ENCODE measurements around the gene PAK6. TPM values are rescaled to one million over a fixed set of nuclear protein-coding genes. Genes with fewer than 3 reads are reported as not detected.

PAK6 gene
- total RNA-seq, 4 donors from 2014 or later, result 2.3 to 5.0 (median 3.3) TPM; not detected in 1

DNA sequence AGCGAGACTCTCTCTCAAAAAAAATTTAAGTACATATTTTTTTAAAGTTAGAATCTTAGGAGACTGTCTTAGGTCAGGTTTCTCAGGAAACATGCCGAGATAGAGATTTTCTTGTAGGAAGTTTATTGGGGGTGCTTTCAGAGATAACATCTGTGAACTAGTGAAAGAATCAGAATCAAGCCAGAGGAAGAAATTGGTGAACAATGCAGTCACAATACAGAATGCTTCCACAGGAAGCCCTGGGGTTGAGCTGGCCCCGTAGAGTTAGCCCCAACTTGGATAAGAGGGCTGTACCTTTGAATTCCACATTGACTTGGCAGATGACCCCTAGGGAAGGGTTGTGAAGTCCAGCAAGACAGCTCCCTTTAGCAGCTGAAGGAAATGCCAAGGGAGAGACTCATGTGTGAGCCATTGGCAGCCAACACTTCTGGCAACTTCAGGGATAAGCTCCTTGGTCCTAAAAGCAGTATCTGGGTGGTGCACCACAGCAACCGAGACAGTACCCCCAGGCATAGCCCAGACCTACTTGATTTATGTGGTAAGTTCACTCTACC, 75.9 kb downstream of the PAK6 start:
- Histone ChIP-seq H3K9me3 (no peaks in the 10 kb centered on the region), H3K27ac (no peak overlapping the region), H3K4me3 (no peak overlapping the region), H3K4me1 (no peaks in the 10 kb centered on the region), H3K27me3 (no peaks in the 10 kb centered on the region), H3K36me3 (no peaks in the 10 kb centered on the region)
- TF ChIP-seq POLR2A (IDR thresholded peaks at IDR 0.05), result no peak
- TF ChIP-seq, protein P1, sequence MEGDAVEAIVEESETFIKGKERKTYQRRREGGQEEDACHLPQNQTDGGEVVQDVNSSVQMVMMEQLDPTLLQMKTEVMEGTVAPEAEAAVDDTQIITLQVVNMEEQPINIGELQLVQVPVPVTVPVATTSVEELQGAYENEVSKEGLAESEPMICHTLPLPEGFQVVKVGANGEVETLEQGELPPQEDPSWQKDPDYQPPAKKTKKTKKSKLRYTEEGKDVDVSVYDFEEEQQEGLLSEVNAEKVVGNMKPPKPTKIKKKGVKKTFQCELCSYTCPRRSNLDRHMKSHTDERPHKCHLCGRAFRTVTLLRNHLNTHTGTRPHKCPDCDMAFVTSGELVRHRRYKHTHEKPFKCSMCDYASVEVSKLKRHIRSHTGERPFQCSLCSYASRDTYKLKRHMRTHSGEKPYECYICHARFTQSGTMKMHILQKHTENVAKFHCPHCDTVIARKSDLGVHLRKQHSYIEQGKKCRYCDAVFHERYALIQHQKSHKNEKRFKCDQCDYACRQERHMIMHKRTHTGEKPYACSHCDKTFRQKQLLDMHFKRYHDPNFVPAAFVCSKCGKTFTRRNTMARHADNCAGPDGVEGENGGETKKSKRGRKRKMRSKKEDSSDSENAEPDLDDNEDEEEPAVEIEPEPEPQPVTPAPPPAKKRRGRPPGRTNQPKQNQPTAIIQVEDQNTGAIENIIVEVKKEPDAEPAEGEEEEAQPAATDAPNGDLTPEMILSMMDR (IDR thresholded peaks at IDR 0.05), result no peak
- DNase-seq, result no peak
- intact Hi-C loops (cut with DNase I; ENCODE audit: low total_unique reads), result no loop called here

DNA sequence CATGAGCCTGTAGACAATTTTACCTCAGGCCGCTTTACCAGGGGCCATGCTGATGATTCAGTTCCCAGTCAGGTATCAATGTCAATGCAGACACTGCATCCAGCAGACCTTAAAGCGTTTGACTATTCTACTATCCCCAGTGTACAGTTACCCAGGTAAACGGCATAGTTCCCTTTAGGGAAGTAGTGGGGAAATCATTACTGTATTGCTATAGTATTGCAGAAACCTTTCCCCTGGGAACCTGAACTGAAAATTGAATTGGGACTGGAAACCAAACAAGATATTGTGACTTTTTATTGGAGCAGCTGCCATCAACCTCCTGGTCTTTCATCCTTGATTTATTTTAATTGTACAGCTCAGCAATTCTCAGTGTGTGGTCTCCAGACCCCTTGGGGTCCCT, 78.1 kb downstream of the PAK6 start:
- Histone ChIP-seq H3K27ac (no peak overlapping the region), H3K9me3 (no peaks in the 10 kb centered on the region), H3K27me3 (no peaks in the 10 kb centered on the region), H3K4me1 (no peaks in the 10 kb centered on the region), H3K4me3 (no peak overlapping the region), H3K36me3 (no peaks in the 10 kb centered on the region)
- intact Hi-C loops (cut with DNase I; ENCODE audit: low total_unique reads), result no loop called here
- DNase-seq, result no peak
- TF ChIP-seq POLR2A (IDR thresholded peaks at IDR 0.05), result no peak
- TF ChIP-seq, protein P1 (IDR thresholded peaks at IDR 0.05), result no peak

DNA sequence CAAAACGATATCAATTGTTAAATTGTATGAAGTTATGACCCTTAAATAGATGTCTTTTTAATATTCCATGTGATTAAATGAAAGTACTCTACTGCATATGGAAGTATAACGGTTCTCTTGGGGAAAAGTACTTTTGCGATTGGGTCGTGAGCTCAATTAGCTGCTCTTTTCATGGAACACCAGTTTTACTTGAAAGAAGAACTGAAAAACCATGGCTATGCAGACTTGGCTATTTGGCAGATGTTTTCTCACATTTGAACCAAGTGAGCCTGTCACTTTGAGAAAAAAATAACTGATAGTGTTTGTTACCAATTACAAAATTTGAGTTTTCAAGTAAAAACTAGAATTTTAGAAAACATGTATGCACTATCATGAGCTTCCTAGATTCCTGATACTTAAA, 78.7 kb downstream of the PAK6 start:
- no peak overlapping the region for H3K27ac ChIP-seq
- H3K27me3 ChIP-seq, result no peaks in the 10 kb centered on the region
- intact Hi-C loops (cut with DNase I; ENCODE audit: low total_unique reads), result no loop called here
- H3K4me3 ChIP-seq, result no peak overlapping the region
- DNase-seq, result no peak
- H3K36me3 ChIP-seq, result no peaks in the 10 kb centered on the region
- TF ChIP-seq POLR2A (IDR thresholded peaks at IDR 0.05), result no peak
- TF ChIP-seq, protein P1 (IDR thresholded peaks at IDR 0.05), result no peak
- H3K9me3 ChIP-seq, result no peaks in the 10 kb centered on the region
- H3K4me1 ChIP-seq, result no peaks in the 10 kb centered on the region

DNA sequence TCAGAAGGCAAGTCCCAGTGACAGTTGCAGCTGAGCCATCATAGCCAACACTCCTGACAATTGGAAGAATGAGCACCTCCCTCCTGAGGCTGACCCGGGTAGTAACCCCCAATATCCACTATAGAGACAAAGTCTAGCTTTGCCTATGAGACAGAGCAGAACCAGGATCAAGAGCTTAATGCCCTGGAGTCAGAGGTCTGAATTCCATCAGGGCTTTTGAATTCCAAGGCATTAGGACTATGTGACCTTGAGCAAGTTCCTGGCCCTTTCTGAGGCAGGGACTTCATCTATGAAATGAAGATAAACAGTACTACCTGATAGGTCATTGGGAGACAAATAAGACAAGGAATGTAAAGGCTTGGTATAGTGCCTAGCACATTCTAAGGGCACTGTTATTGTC, 81.5 kb downstream of the PAK6 start:
- DNase-seq, result no peak
- Histone ChIP-seq H3K27me3 (no peaks in the 10 kb centered on the region), H3K36me3 (no peaks in the 10 kb centered on the region), H3K27ac (no peak overlapping the region), H3K9me3 (no peaks in the 10 kb centered on the region), H3K4me1 (no peaks in the 10 kb centered on the region), H3K4me3 (no peak overlapping the region)
- TF ChIP-seq POLR2A (IDR thresholded peaks at IDR 0.05), result no peak
- TF ChIP-seq, protein P1 (IDR thresholded peaks at IDR 0.05), result no peak
- intact Hi-C loops (cut with DNase I; ENCODE audit: low total_unique reads), result no loop called here

DNA sequence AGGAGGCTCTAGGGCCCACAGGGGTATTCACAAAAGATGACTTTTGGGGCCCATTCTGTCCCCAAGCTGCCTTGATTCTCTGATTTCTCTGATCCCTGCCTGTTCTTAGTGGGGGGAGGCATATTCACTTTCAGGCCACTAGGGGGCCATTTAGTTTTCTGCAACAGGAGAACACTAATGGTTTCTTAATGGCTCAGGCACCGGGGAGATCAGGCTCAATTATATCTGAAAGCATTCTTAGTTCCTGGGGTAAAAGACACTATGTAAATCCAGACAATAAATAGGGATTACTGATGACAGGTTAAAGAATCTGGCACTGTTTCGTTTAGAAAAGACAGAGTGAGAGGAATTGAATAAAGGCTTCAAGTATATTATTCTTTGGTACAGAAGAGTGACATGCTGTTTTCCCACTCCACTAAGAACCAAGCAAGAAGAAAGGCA, 82.1 kb downstream of the PAK6 start:
- Histone ChIP-seq H3K27me3 (no peaks in the 10 kb centered on the region), H3K4me1 (no peaks in the 10 kb centered on the region), H3K9me3 (no peaks in the 10 kb centered on the region), H3K36me3 (no peaks in the 10 kb centered on the region), H3K4me3 (no peak overlapping the region), H3K27ac (no peak overlapping the region)
- TF ChIP-seq POLR2A (IDR thresholded peaks at IDR 0.05), result no peak
- TF ChIP-seq, protein P1 (IDR thresholded peaks at IDR 0.05), result peak; percentile 83 to 90 (median 83)
- intact Hi-C loops (cut with DNase I; ENCODE audit: low total_unique reads), result no loop called here
- DNase-seq, result peak in 1 of 2 donors; percentile 70
